Neural progenitor cell (in vitro differentiated cells): ENCODE results near the gene STARD8. TPM values are rescaled to one million over a fixed set of nuclear protein-coding genes. Genes with fewer than 3 reads are reported as not detected.

ENCODE experiments used
- DNase-seq: peaks from one replicate; pipeline ENCODE4 v3.0.0-alpha.2; 2016; ENCODE audit warnings: low spot score
- H2AFZ ChIP-seq: fragments of 200-600 bp; sonication (generic); replicated peaks from 2 replicates; pipeline ENCODE4 v1.6.1; 2016; ENCODE audit warnings: antibody characterized with exemption
- H3F3A ChIP-seq: fragments of 200-600 bp; sonication (generic); 2 replicates; pipeline ENCODE4 v1.6.1; 2016; ENCODE audit warnings: antibody characterized with exemption, low read depth
- H3K27ac ChIP-seq: fragments of 200-600 bp; sonication (generic); 2 replicates; pipeline ENCODE4 v1.5.1; 2016; ENCODE audit warnings: mild to moderate bottlenecking
- H3K27me3 ChIP-seq: fragments of 200-600 bp; sonication (generic); 2 replicates; pipeline ENCODE4 v1.6.1; 2016; ENCODE audit warnings: mild to moderate bottlenecking, moderate library complexity
- H3K36me3 ChIP-seq: fragments of 200-600 bp; sonication (generic); 2 replicates; pipeline ENCODE4 v1.5.1; 2016
- H3K4me1 ChIP-seq: fragments of 200-600 bp; sonication (generic); 2 replicates; pipeline ENCODE4 v1.6.1; 2016; ENCODE audit warnings: mixed run types
- H3K4me2 ChIP-seq: fragments of 200-600 bp; sonication (generic); 2 replicates; pipeline ENCODE4 v1.6.1; 2016
- H3K4me3 ChIP-seq: fragments of 200-600 bp; sonication (generic); 2 replicates; pipeline ENCODE4 v1.5.1; 2016
- H3K79me2 ChIP-seq: fragments of 200-600 bp; sonication (generic); 2 replicates; pipeline ENCODE4 v1.6.1; 2016; ENCODE audit warnings: low read depth
- H3K9ac ChIP-seq: fragments of 200-600 bp; sonication (generic); 2 replicates; pipeline ENCODE4 v1.6.1; 2016
- H3K9me3 ChIP-seq: fragments of 200-600 bp; sonication (generic); 2 replicates; pipeline ENCODE4 v1.5.1; 2016; ENCODE audit warnings: low read depth
- H4K20me1 ChIP-seq: fragments of 200-600 bp; sonication (generic); 2 replicates; pipeline ENCODE4 v1.6.1; 2016; ENCODE audit warnings: low read depth
- H3K27ac Mint-ChIP-seq: 3 replicates; pipeline ENCODE4 v1.8.0; 2021; ENCODE audit warnings: mixed read lengths
- H3K27me3 Mint-ChIP-seq: 2 replicates; pipeline ENCODE4 v1.8.0; 2022; ENCODE audit warnings: low read depth, mild to moderate bottlenecking, inconsistent platforms, moderate library complexity, mixed read lengths; ENCODE audit not compliant: insufficient read depth
- H3K36me3 Mint-ChIP-seq: 3 replicates; pipeline ENCODE4 v1.8.0; 2021; ENCODE audit warnings: mixed read lengths
- H3K4me1 Mint-ChIP-seq: 3 replicates; pipeline ENCODE4 v1.8.0; 2021; ENCODE audit warnings: mixed read lengths
- H3K4me3 Mint-ChIP-seq: 3 replicates; pipeline ENCODE4 v1.8.0; 2021; ENCODE audit warnings: mild to moderate bottlenecking, moderate library complexity, mixed read lengths
- H3K9me3 Mint-ChIP-seq: 3 replicates; pipeline ENCODE4 v1.8.0; 2020; ENCODE audit warnings: mixed read lengths
- EZH2 ChIP-seq: fragments of 200-600 bp; sonication (generic); IDR thresholded peaks from 2 replicates; pipeline ENCODE4 v1.6.1; 2017; ENCODE audit warnings: antibody characterized with exemption, mild to moderate bottlenecking, moderate library complexity
- EZH2phosphoT487 ChIP-seq: fragments of 200-600 bp; sonication (generic); IDR thresholded peaks from 2 replicates; pipeline ENCODE4 v1.6.1; 2017; ENCODE audit warnings: antibody characterized with exemption
- total RNA-seq: library from RNA; depleted of rRNA; stranded (reverse); fragments of >200 nt; gene quantifications from 2 replicates; pipeline ENCODE4 v1.2.3, GENCODE V29; 2015; ENCODE audit warnings: low replicate concordance
- TF ChIP-seq, protein P1 (sequence below): fragments of 200-600 bp; sonication (generic); IDR thresholded peaks from 2 replicates; pipeline ENCODE4 v1.5.1; 2017; ENCODE audit warnings: antibody characterized with exemption, mild to moderate bottlenecking

STARD8 gene
- total RNA-seq, 1 donor from 2014 or later, result 0.82 TPM

DNA sequence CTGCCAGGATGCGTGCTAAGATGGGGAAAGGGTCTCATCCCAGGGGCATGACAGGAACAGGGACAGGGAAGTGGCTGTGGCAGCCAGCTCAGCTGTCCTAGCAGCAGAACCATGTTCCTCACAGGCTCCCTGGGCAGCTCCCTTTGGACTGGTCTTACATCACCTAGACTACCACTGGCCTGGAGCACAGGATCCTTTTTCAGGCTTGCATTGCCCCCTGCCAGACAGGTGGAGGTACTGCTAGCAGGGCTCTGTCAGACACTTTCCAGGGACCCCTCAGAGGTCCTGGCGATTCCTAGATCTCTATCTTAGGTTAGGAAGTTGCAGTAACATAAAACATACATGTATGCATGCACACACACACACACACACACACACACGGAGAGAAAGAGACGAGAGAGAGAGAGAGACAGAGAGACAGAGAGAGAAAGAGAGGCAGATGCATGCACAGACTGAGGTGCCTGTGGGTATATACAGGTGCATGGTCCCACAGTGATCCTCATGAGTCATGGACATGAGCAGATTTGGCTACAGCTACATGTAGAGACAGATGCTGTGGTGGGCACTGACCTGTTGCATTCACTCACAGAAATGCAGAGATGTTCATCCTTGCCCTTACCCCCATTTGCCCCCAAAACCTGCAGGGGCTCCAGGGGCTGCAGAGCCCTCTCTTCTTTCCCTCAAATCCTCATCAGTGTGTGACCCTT, 63.6 kb downstream of the STARD8 start:
- Histone ChIP-seq H3K27me3 (no peaks in the 10 kb centered on the region), H3F3A (no peaks in the 10 kb centered on the region), H3K36me3 (no peaks in the 10 kb centered on the region), H3K27ac (no peak overlapping the region), H3K9ac (no peak overlapping the region), H3K4me3 (no peak overlapping the region), H3K9me3 (no peaks in the 10 kb centered on the region), H2AFZ (no peak overlapping the region), H3K4me1 (no peaks in the 10 kb centered on the region), H4K20me1 (no peaks in the 10 kb centered on the region), H3K79me2 (no peaks in the 10 kb centered on the region), H3K4me2 (no peak overlapping the region)
- Mint-ChIP-seq H3K27ac (no peak overlapping the region), H3K36me3 (no peaks in the 10 kb centered on the region), H3K4me1 (peaks cover 6% of the 10 kb centered on the region), H3K9me3 (no peaks in the 10 kb centered on the region), H3K4me3 (no peak overlapping the region), H3K27me3 (peaks cover 7% of the 10 kb centered on the region)
- peak; percentile 68 for DNase-seq
- no peak for TF ChIP-seq EZH2
- no peak for TF ChIP-seq EZH2phosphoT487
- TF ChIP-seq, protein P1, sequence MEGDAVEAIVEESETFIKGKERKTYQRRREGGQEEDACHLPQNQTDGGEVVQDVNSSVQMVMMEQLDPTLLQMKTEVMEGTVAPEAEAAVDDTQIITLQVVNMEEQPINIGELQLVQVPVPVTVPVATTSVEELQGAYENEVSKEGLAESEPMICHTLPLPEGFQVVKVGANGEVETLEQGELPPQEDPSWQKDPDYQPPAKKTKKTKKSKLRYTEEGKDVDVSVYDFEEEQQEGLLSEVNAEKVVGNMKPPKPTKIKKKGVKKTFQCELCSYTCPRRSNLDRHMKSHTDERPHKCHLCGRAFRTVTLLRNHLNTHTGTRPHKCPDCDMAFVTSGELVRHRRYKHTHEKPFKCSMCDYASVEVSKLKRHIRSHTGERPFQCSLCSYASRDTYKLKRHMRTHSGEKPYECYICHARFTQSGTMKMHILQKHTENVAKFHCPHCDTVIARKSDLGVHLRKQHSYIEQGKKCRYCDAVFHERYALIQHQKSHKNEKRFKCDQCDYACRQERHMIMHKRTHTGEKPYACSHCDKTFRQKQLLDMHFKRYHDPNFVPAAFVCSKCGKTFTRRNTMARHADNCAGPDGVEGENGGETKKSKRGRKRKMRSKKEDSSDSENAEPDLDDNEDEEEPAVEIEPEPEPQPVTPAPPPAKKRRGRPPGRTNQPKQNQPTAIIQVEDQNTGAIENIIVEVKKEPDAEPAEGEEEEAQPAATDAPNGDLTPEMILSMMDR, result peak; percentile 66

DNA sequence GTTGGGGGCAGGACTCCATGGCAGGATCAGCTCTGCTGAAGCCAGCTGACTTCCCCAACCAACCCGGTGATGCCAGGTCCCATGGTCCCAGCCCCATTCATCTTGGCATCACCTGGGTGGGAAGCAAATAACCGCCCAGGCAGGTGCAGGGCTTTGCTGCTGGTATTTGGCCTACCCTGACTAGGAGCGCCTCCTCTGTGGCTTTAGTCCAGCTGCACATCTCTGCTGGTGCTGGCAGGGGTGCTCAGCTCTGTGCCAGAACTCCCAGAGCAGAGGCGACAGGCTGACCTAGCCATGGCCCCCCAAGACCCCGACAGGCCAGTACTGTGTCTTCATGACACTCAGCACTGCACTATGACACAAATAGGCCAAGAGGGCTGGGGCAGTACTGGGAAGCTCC, 64.4 kb downstream of the STARD8 start:
- H3K27me3 ChIP-seq, result no peaks in the 10 kb centered on the region
- H3K4me3 Mint-ChIP-seq, result no peak overlapping the region
- H3K36me3 Mint-ChIP-seq, result no peaks in the 10 kb centered on the region
- no peak overlapping the region for H3K27ac ChIP-seq
- no peaks in the 10 kb centered on the region for H3F3A ChIP-seq
- no peak for DNase-seq
- no peaks in the 10 kb centered on the region for H3K79me2 ChIP-seq
- TF ChIP-seq EZH2phosphoT487 (no peak), EZH2 (no peak)
- TF ChIP-seq, protein P1, result no peak
- H3K4me1 ChIP-seq, result no peaks in the 10 kb centered on the region
- no peak overlapping the region for H3K27ac Mint-ChIP-seq
- no peak overlapping the region for H3K4me3 ChIP-seq
- H4K20me1 ChIP-seq, result no peaks in the 10 kb centered on the region
- peaks cover 7% of the 10 kb centered on the region for H3K27me3 Mint-ChIP-seq
- H3K9me3 Mint-ChIP-seq, result peaks cover 2% of the 10 kb centered on the region
- H3K9me3 ChIP-seq, result no peaks in the 10 kb centered on the region
- H2AFZ ChIP-seq, result no peak overlapping the region
- H3K4me1 Mint-ChIP-seq, result peaks cover 6% of the 10 kb centered on the region
- H3K4me2 ChIP-seq, result no peak overlapping the region
- H3K36me3 ChIP-seq, result no peaks in the 10 kb centered on the region
- no peak overlapping the region for H3K9ac ChIP-seq

DNA sequence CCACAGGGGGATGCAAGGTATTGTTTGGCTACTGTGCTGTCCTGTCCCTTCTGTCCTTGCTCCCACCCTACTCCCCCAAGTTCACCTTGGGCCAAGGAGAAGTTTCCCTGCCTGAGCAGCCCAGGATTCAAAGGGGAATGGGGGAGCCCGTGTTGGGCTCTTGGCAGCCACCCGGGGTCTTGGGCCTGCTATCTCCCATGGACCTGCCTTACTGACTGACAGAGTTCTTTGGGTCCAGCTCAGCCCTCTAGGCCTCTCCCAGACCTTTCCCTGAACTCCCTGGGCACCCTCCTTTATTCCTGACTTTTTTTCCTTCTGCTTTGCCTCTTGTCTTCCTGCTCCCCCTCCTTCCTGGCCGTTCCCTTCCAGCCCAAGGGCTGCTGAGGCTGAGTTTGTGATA, 67.4 kb downstream of the STARD8 start:
- no peak overlapping the region for H3K4me3 Mint-ChIP-seq
- no peaks in the 10 kb centered on the region for H3K79me2 ChIP-seq
- H3K36me3 ChIP-seq, result no peaks in the 10 kb centered on the region
- H3K4me2 ChIP-seq, result no peak overlapping the region
- H3F3A ChIP-seq, result no peaks in the 10 kb centered on the region
- DNase-seq, result no peak
- H3K4me1 Mint-ChIP-seq, result peaks cover 2% of the 10 kb centered on the region
- H4K20me1 ChIP-seq, result no peaks in the 10 kb centered on the region
- H3K36me3 Mint-ChIP-seq, result no peaks in the 10 kb centered on the region
- no peak overlapping the region for H3K4me3 ChIP-seq
- H3K9me3 ChIP-seq, result no peaks in the 10 kb centered on the region
- H3K27me3 ChIP-seq, result no peaks in the 10 kb centered on the region
- H3K27ac Mint-ChIP-seq, result no peak overlapping the region
- peaks cover 9% of the 10 kb centered on the region for H3K27me3 Mint-ChIP-seq
- no peak overlapping the region for H3K9ac ChIP-seq
- H2AFZ ChIP-seq, result no peak overlapping the region
- H3K9me3 Mint-ChIP-seq, result peaks cover 7% of the 10 kb centered on the region
- no peak for TF ChIP-seq EZH2phosphoT487
- TF ChIP-seq, protein P1, result no peak
- no peak for TF ChIP-seq EZH2
- H3K4me1 ChIP-seq, result no peaks in the 10 kb centered on the region
- H3K27ac ChIP-seq, result no peak overlapping the region
